ENCODE results near the gene MYO7B. TPM values are rescaled to one million over a fixed set of nuclear protein-coding genes. Genes with fewer than 3 reads are reported as not detected.

MYO7B gene
- polyA plus RNA-seq, 1 of the 3 experiments (the other 2 are of a cell fraction) = 0.08 TPM

GRCh38 chr2:127621981-127622431, 86.5 kb downstream of the MYO7B start:
- CTCF ChIA-PET = interaction anchor here (0.7 to 1.1 kb wide), 2 partner anchors 28 to 31 kb away, joined by 3 to 4 read pairs; no protein-coding TSS in a partner anchor
- H3K9ac ChIP-seq = no peak overlapping the region
- no peak overlapping the region for H3K4me2 ChIP-seq
- 92% methylated on average over 13 of the region's 15 CpGs for WGBS (ENCODE audit: low lambda C conversion rate)
- DNase-seq = peak; percentile 14
- H3K27ac ChIP-seq (ENCODE audit: low read depth in 2 of 2, low read length in 1 of 2) = no peak overlapping the region
- no peak overlapping the region for H3K4me3 ChIP-seq (ENCODE audit: low read depth in 2 of 2, low read length in 1 of 2)
- H3K27me3 ChIP-seq (ENCODE audit: insufficient read depth) = no peaks in the 10 kb centered on the region
- no peaks in the 10 kb centered on the region for H4K20me1 ChIP-seq (ENCODE audit: insufficient read depth)
- no peaks in the 10 kb centered on the region for H3K79me2 ChIP-seq (ENCODE audit: insufficient read depth)
- no peaks in the 10 kb centered on the region for H3K36me3 ChIP-seq (replicated peaks in 1 of 2; ENCODE audit: control insufficient read depth in 1 of 2, insufficient read depth in 2 of 2, low read length in 1 of 2)
- H3F3A ChIP-seq (replicated peaks; ENCODE audit: insufficient read depth) = no peaks in the 10 kb centered on the region
- H3K9me3 ChIP-seq = no peaks in the 10 kb centered on the region
- no peaks in the 10 kb centered on the region for H3K4me1 ChIP-seq (ENCODE audit: control insufficient read depth in 1 of 2, insufficient read depth in 2 of 2, low read depth in 1 of 2, low read length in 1 of 2)
- TF ChIP-seq FOXJ3 (CRISPR knock-in tag; IDR thresholded peaks at IDR 0.05) (no peak), MAX (IDR thresholded peaks at IDR 0.05; ENCODE audit: low read depth) (no peak), NRF1 (IDR thresholded peaks at IDR 0.05; ENCODE audit: low read depth, low read length) (no peak), IRF3 (IDR thresholded peaks at IDR 0.05; ENCODE audit: low read depth, low read length) (no peak), GABPA (IDR thresholded peaks at IDR 0.05; ENCODE audit: low read depth) (no peak), CHD2 (IDR thresholded peaks at IDR 0.05; ENCODE audit: low read length, partially characterized antibody) (no peak), USF2 (IDR thresholded peaks at IDR 0.05; ENCODE audit: borderline replicate concordance, low read depth, low read length) (no peak), ELF1 (IDR thresholded peaks at IDR 0.05) (no peak), SMC3 (IDR thresholded peaks at IDR 0.05; ENCODE audit: low read depth, low read length) (no peak), RAD21 (IDR thresholded peaks at IDR 0.05; ENCODE audit: low read length) (no peak), MEF2A (IDR thresholded peaks at IDR 0.05; ENCODE audit: borderline replicate concordance, low read depth) (no peak), SIN3A (IDR thresholded peaks at IDR 0.05; ENCODE audit: borderline replicate concordance, low read depth, low read length) (no peak), YY1 (IDR thresholded peaks at IDR 0.05; ENCODE audit: low read depth) (no peak)
- TF ChIP-seq, protein P1, sequence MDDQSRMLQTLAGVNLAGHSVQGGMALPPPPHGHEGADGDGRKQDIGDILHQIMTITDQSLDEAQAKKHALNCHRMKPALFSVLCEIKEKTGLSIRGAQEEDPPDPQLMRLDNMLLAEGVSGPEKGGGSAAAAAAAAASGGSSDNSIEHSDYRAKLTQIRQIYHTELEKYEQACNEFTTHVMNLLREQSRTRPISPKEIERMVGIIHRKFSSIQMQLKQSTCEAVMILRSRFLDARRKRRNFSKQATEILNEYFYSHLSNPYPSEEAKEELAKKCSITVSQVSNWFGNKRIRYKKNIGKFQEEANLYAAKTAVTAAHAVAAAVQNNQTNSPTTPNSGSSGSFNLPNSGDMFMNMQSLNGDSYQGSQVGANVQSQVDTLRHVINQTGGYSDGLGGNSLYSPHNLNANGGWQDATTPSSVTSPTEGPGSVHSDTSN (IDR thresholded peaks at IDR 0.05) = no peak
- POLR2A ChIA-PET = no interaction called here
- H2AFZ ChIP-seq (ENCODE audit: low read depth) = no peak overlapping the region
- no peaks in the 10 kb centered on the region for H3K9me2 ChIP-seq
